HCT116 (cell line): ENCODE results near the gene ELN. TPM values are rescaled to one million over a fixed set of nuclear protein-coding genes. Genes with fewer than 3 reads are reported as not detected.

ENCODE experiments used
- ATAC-seq: fragments of 200-7000 bp; cut with Tn5 transposase; 2 replicates; pipeline ENCODE4 v1.9.1; 2020; ENCODE audit warnings: mild to moderate bottlenecking, moderate library complexity
- BruUV-seq: library from RNA; stranded (reverse); fragments of 400-500 nt; replicated peaks from 2 replicates; lab custom pipeline; 2021; lab: Mats Ljungman, UMichigan
- CTCF ChIA-PET: fragments of 300-600 bp; sonication (Branson Sonifier 250); formaldehyde crosslinking; loops from one replicate; lab custom pipeline; 2021; ENCODE audit warnings: antibody characterized with exemption; lab: Charles Lee
- POLR2A ChIA-PET: fragments of 300-600, 350-600 bp; sonication (Branson Sonifier 250); formaldehyde crosslinking; loops from one replicate; lab custom pipeline; 2021; ENCODE audit warnings: antibody characterized with exemption; lab: Charles Lee
- RAD21 ChIA-PET, 2 experiments: fragments of 300-600 bp; sonication (Branson Sonifier 250); formaldehyde crosslinking; loops; one replicate each; lab custom pipeline; 2023; ENCODE audit warnings: low total read pairs in 2 of 2; ENCODE audit not compliant: uncharacterized antibody in 2 of 2, unreplicated experiment in 2 of 2, low non-redundant PET in 1 of 2; lab: Charles Lee
- DNase-seq: peaks from one replicate; pipeline ENCODE4 v3.0.0-alpha.2; 2010; ENCODE audit warnings: low read depth, low spot score
- H2AFZ ChIP-seq: fragments of 200-600 bp; shearing (Covaris generic), sonication (generic); 2 replicates; pipeline ENCODE4 v1.6.1; 2017; ENCODE audit warnings: low read depth, mixed run types, mixed read lengths, antibody characterized with exemption, low read length; ENCODE audit not compliant: poor library complexity, severe bottlenecking
- H3K27ac ChIP-seq: 2 replicates; pipeline ENCODE4 v1.5.1; 2012; ENCODE audit warnings: low read depth, low read length
- H3K27me3 ChIP-seq: fragments of 200-600 bp; sonication (generic); 2 replicates; pipeline ENCODE4 v1.6.1; 2016; ENCODE audit warnings: mixed run types, low read length, mixed read lengths; ENCODE audit not compliant: insufficient read depth
- H3K36me3 ChIP-seq, 2 experiments: fragments of 200-500 bp in 1 of 2; fragments of 200-600 bp in 1 of 2; sonication (Bioruptor generic) in 1 of 2; sonication (generic) in 1 of 2; 2 replicates each; pipeline versions ENCODE4 v1.5.1 to v1.6.1; 2014 to 2016; ENCODE audit warnings: low read length in 2 of 2, inconsistent platforms in 1 of 2, mixed read lengths in 1 of 2, mixed run types in 1 of 2; ENCODE audit not compliant: insufficient read depth in 2 of 2, control insufficient read depth in 1 of 2
- H3K4me1 ChIP-seq, 2 experiments: fragments of 200-600 bp in 1 of 2; sonication (generic) in 1 of 2; 2 replicates each; pipeline versions ENCODE4 v1.5.1 to v1.6.1; 2012 to 2017; ENCODE audit warnings: low read length in 2 of 2, inconsistent platforms in 1 of 2, mild to moderate bottlenecking in 1 of 2, mixed read lengths in 1 of 2, mixed run types in 1 of 2, moderate library complexity in 1 of 2; ENCODE audit not compliant: insufficient read depth in 2 of 2, control insufficient read depth in 1 of 2
- H3K4me2 ChIP-seq: fragments of 200-600 bp; sonication (generic); 2 replicates; pipeline ENCODE4 v1.6.1; 2017; ENCODE audit warnings: mixed run types, low read length, mixed read lengths
- H3K4me3 ChIP-seq, 2 experiments: fragments of 200-600 bp in 1 of 2; sonication (generic) in 1 of 2; replicated peaks in 1 of 2; 2 replicates each; pipeline ENCODE4 v1.5.1; 2011 to 2016; ENCODE audit warnings: low read length in 2 of 2, control low read depth in 1 of 2, low read depth in 1 of 2, mild to moderate bottlenecking in 1 of 2, mixed read lengths in 1 of 2, mixed run types in 1 of 2
- H3K79me2 ChIP-seq: fragments of 200-600 bp; sonication (generic); 2 replicates; pipeline ENCODE4 v1.6.1; 2017; ENCODE audit warnings: mild to moderate bottlenecking, mixed run types, low read length, moderate library complexity, mixed read lengths; ENCODE audit not compliant: insufficient read depth
- H3K9ac ChIP-seq: fragments of 200-600 bp; sonication (generic); 2 replicates; pipeline ENCODE4 v1.6.1; 2016; ENCODE audit warnings: low read length, mixed read lengths
- H3K9me2 ChIP-seq: fragments of 200-600 bp; sonication (generic), shearing (Covaris generic); 2 replicates; pipeline ENCODE4 v1.6.1; 2017; ENCODE audit warnings: mixed run types, mild to moderate bottlenecking, moderate library complexity; ENCODE audit not compliant: insufficient read depth
- H3K9me3 ChIP-seq, 2 experiments: fragments of 200-500 bp in 1 of 2; fragments of 200-600 bp in 1 of 2; sonication (Bioruptor generic) in 1 of 2; sonication (generic) in 1 of 2; 2 replicates each; pipeline ENCODE4 v1.6.1; 2014 to 2017; ENCODE audit warnings: low read length in 2 of 2, mixed read lengths in 2 of 2, inconsistent platforms in 1 of 2, low read depth in 1 of 2, mild to moderate bottlenecking in 1 of 2, mixed run types in 1 of 2, moderate library complexity in 1 of 2; ENCODE audit not compliant: control insufficient read depth in 1 of 2, insufficient read depth in 1 of 2
- H4K20me1 ChIP-seq: fragments of 200-600 bp; sonication (generic), shearing (Covaris generic); 2 replicates; pipeline ENCODE4 v1.6.1; 2017; ENCODE audit warnings: mixed run types, mild to moderate bottlenecking, moderate library complexity; ENCODE audit not compliant: insufficient read depth
- CTCF ChIP-seq, 3 experiments: fragments of 200-600 bp in 1 of 3; sonication (generic) in 1 of 3; IDR thresholded peaks in 2 of 3; conservative IDR thresholded peaks in 1 of 3; 2 replicates each; pipeline ENCODE4 v1.5.1; 2012 to 2017; ENCODE audit warnings: low read depth in 2 of 3, low read length in 2 of 3, antibody characterized with exemption in 1 of 3, borderline replicate concordance in 1 of 3, control low read depth in 1 of 3, mild to moderate bottlenecking in 1 of 3, mixed read lengths in 1 of 3, mixed run types in 1 of 3, moderate library complexity in 1 of 3; ENCODE audit not compliant: insufficient read depth in 1 of 3
- EGR1 ChIP-seq: IDR thresholded peaks from 2 replicates; pipeline ENCODE4 v1.6.1; 2012; ENCODE audit warnings: low read depth
- ELF1 ChIP-seq: IDR thresholded peaks from 2 replicates; pipeline ENCODE4 v1.6.1; 2012; ENCODE audit warnings: low read depth, borderline replicate concordance
- EZH2 ChIP-seq: fragments of 200-600 bp; sonication (generic); IDR thresholded peaks from 2 replicates; pipeline ENCODE4 v1.6.1; 2017; ENCODE audit warnings: antibody characterized with exemption, mixed run types
- EZH2phosphoT487 ChIP-seq: fragments of 200-600 bp; IDR thresholded peaks from 2 replicates; pipeline ENCODE4 v1.6.1; 2018; ENCODE audit warnings: antibody characterized with exemption, borderline replicate concordance
- FOSL1 ChIP-seq: IDR thresholded peaks from 2 replicates; pipeline ENCODE4 v1.6.1; 2012; ENCODE audit warnings: low read depth
- POLR2A ChIP-seq: IDR thresholded peaks from 2 replicates; pipeline ENCODE4 v1.7.0; 2011; ENCODE audit warnings: borderline replicate concordance; ENCODE audit not compliant: insufficient read depth, insufficient read length; ENCODE audit errors: extremely low read depth
- POLR2AphosphoS5 ChIP-seq: IDR thresholded peaks from 2 replicates; pipeline ENCODE4 v1.6.1; 2011; ENCODE audit warnings: mild to moderate bottlenecking, low read depth, low read length, moderate library complexity
- RAD21 ChIP-seq: IDR thresholded peaks from 2 replicates; pipeline ENCODE4 v1.6.1; 2012; ENCODE audit warnings: low read depth, mild to moderate bottlenecking
- ZFX ChIP-seq: fragments of 450-650 bp; IDR thresholded peaks from 2 replicates; pipeline ENCODE4 v1.6.1; 2017
- intact Hi-C: fragments of 100-400 bp; cut with micrococcal nuclease; formaldehyde crosslinking; loops from 2 replicates; pipeline ENCODE4 v1.10.0; 2022
- total RNA-seq: library from RNA; stranded (reverse); gene quantifications from one replicate; pipeline ENCODE4 v1.2.1, GENCODE V29; 2021; ENCODE audit not compliant: unreplicated experiment

The ELN gene
- total RNA-seq, 1 experiment from 2014 or later = 0.17 TPM

- CTCF ChIA-PET = interaction anchor here (0.7 kb wide), 1 partner anchor 32 kb away, joined by 3 read pairs; no protein-coding TSS in a partner anchor
Measured at GRCh38 chr7:73983437-73984164, 44.4 kb upstream of the ELN start.

More at GRCh38 chr7:73983437-73984164, 44.4 kb upstream of the ELN start:
- ATAC-seq (no peak), DNase-seq (no peak)
- H3K4me1 ChIP-seq = peaks cover 9 to 15% of the 10 kb centered on the region in 2 experiments
- ChIA-PET POLR2A (no interaction called here), RAD21 (no interaction called here)
- TF ChIP-seq EZH2 (no peak), EZH2phosphoT487 (no peak), ELF1 (no peak), EGR1 (no peak), POLR2A (no peak), ZFX (no peak), FOSL1 (no peak), RAD21 (no peak), POLR2AphosphoS5 (no peak), CTCF (IDR thresholded peaks at IDR 0.05 in 2 of 3, conservative IDR thresholded peaks at IDR 0.05 in 1 of 3; ENCODE audit: borderline replicate concordance in 1 of 3, insufficient read depth in 1 of 3, low read depth in 2 of 3, low read length in 2 of 3) (no peak)
- no peaks in the 10 kb centered on the region for H3K79me2 ChIP-seq
- H3K9me2 ChIP-seq = no peaks in the 10 kb centered on the region
- no peak overlapping the region for H3K27ac ChIP-seq
- no peak overlapping the region for H2AFZ ChIP-seq
- no peak overlapping the region for H3K4me3 ChIP-seq
- no peak overlapping the region for H3K9ac ChIP-seq
- H3K4me2 ChIP-seq = no peak overlapping the region
- no peaks in the 10 kb centered on the region for H4K20me1 ChIP-seq
- no TSS peak for BruUV-seq
- intact Hi-C loops = no loop called here
- no peaks in the 10 kb centered on the region for H3K36me3 ChIP-seq
- no peaks in the 10 kb centered on the region for H3K27me3 ChIP-seq
- no peaks in the 10 kb centered on the region for H3K9me3 ChIP-seq
